Testis (tissue), 3 donors: ENCODE measurements around the gene SLC4A5. TPM values are rescaled to one million over a fixed set of nuclear protein-coding genes. Genes with fewer than 3 reads are reported as not detected.

Experiments used
- DNase-seq: peaks from one replicate; pipeline ENCODE4 v3.0.0-alpha.2; 2019
- H3K27ac ChIP-seq, 2 donors: fragments of 200-600 bp; sonication (generic); one replicate each; pipeline ENCODE4 v1.5.1; 2019
- H3K27me3 ChIP-seq: fragments of 200-600 bp; sonication (generic); one replicate; pipeline ENCODE4 v1.5.1; 2019
- H3K36me3 ChIP-seq: fragments of 200-600 bp; sonication (generic); one replicate; pipeline ENCODE4 v1.5.1; 2017; ENCODE audit warnings: low read depth; ENCODE audit errors: missing control alignments
- H3K4me1 ChIP-seq: fragments of 200-600 bp; sonication (generic); one replicate; pipeline ENCODE4 v1.5.1; 2019
- H3K4me3 ChIP-seq, 2 donors: fragments of 200-600 bp; sonication (generic); one replicate each; pipeline ENCODE4 v1.5.1; 2017 to 2019
- H3K9me3 ChIP-seq: fragments of 200-600 bp; sonication (generic); one replicate; pipeline ENCODE4 v1.5.1; 2017
- POLR2A ChIP-seq: fragments of 450-650 bp; IDR thresholded peaks from one replicate; pipeline ENCODE4 v1.6.1; 2017; ENCODE audit warnings: antibody characterized with exemption, mild to moderate bottlenecking, moderate library complexity
- WGBS, 2 donors: methylation state at CpG; one replicate each; pipeline ENCODE4 v1.1.5; 2018; 5-methylcytosine and 5-hydroxymethylcytosine counted together
- intact Hi-C: fragments of 100-400 bp; cut with DNase I; formaldehyde crosslinking; loops from one replicate; pipeline ENCODE4 v1.15.1; 2023; ENCODE audit warnings: low total_unique reads
- polyA plus RNA-seq: library from polyadenylated mRNA; stranded (reverse); fragments of 350-450 nt; fragmentation: Illumina TruSeq; extraction: RNeasy Lipid Tissue Mini Kit (QIAGEN cat#74804); gene quantifications from one replicate; pipeline ENCODE4 v1.2.3, GENCODE V29; 2014; ENCODE audit warnings: low read depth, low replicate concordance; ENCODE audit not compliant: insufficient read depth
- total RNA-seq, 2 donors: library from RNA; depleted of rRNA; stranded (reverse); fragments of >200 nt; gene quantifications; one replicate each; pipeline ENCODE4 v1.2.3, GENCODE V29; 2016
- TF ChIP-seq, protein P1 (sequence below), 3 experiments: fragments of 450-650 bp in 2 of 3; fragments of 200-600 bp in 1 of 3; sonication (generic) in 1 of 3; IDR thresholded peaks; one replicate each; pipeline ENCODE4 v1.5.1; 2016 to 2019; ENCODE audit warnings: antibody characterized with exemption in 3 of 3, mild to moderate bottlenecking in 2 of 3, moderate library complexity in 1 of 3

Gene SLC4A5
- total and polyA plus RNA-seq, 3 donors from 2014 or later, result 40.3 to 188 (median 113) TPM

DNA sequence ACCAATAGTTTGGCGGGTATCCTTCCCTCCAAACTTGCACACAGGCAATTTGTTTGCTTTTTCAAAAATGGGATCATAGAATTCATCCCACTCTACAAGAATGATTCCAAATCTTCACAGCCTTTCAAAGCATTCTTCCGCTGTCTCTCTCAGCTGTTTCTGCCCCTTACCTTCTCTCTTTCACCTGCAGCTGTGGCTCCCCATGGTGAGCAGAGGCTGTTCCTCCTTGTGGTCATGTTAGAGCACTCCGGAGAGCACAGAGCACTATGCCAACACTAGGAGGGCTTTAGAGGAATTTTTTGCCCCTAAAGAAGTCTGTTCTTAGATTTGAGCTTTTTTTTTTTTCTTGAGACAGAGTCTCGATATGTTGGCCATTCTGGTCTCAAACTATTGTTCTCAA, 114.4 kb downstream of the SLC4A5 start:
- intact Hi-C loops, result no loop called here
- no peak for DNase-seq
- no peak overlapping the region for H3K27ac ChIP-seq
- WGBS, 2 donors, result 95 to 96% methylated on average over 4 of the region's 4 CpGs
- no peaks in the 10 kb centered on the region for H3K27me3 ChIP-seq
- no peak overlapping the region for H3K4me3 ChIP-seq
- no peaks in the 10 kb centered on the region for H3K9me3 ChIP-seq
- H3K36me3 ChIP-seq, result no peaks in the 10 kb centered on the region
- no peaks in the 10 kb centered on the region for H3K4me1 ChIP-seq
- TF ChIP-seq, protein P1, sequence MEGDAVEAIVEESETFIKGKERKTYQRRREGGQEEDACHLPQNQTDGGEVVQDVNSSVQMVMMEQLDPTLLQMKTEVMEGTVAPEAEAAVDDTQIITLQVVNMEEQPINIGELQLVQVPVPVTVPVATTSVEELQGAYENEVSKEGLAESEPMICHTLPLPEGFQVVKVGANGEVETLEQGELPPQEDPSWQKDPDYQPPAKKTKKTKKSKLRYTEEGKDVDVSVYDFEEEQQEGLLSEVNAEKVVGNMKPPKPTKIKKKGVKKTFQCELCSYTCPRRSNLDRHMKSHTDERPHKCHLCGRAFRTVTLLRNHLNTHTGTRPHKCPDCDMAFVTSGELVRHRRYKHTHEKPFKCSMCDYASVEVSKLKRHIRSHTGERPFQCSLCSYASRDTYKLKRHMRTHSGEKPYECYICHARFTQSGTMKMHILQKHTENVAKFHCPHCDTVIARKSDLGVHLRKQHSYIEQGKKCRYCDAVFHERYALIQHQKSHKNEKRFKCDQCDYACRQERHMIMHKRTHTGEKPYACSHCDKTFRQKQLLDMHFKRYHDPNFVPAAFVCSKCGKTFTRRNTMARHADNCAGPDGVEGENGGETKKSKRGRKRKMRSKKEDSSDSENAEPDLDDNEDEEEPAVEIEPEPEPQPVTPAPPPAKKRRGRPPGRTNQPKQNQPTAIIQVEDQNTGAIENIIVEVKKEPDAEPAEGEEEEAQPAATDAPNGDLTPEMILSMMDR (IDR thresholded peaks at IDR 0.05), result no peak
- no peak for TF ChIP-seq POLR2A

DNA sequence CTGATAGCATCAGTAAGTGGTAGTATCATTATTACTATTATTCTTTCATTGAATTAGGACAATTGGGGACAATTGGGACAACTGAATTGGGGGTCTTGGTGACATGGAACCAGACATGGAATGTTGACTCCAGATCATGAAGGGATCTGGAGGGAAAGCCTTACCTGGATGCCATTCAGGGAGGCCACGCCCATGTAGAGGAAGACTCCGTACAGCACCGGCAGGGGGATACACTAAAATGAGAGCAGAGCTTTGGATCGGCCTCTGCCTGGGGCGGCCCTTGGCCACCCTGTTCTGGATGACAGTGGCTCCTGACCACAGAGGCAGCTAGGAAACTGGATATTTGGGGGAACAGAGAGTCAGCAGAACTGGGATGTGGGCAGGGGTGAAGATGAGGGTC, 115.6 kb downstream of the SLC4A5 start:
- no peaks in the 10 kb centered on the region for H3K36me3 ChIP-seq
- no peak overlapping the region for H3K27ac ChIP-seq
- no peaks in the 10 kb centered on the region for H3K9me3 ChIP-seq
- no peak for DNase-seq
- TF ChIP-seq, protein P1 (IDR thresholded peaks at IDR 0.05), result no peak
- no peak for TF ChIP-seq POLR2A
- 89% methylated on average over 5 of the region's 5 CpGs for WGBS, 2 donors
- no peak overlapping the region for H3K4me3 ChIP-seq
- no peaks in the 10 kb centered on the region for H3K4me1 ChIP-seq
- H3K27me3 ChIP-seq, result no peaks in the 10 kb centered on the region
- intact Hi-C loops, result no loop called here

DNA sequence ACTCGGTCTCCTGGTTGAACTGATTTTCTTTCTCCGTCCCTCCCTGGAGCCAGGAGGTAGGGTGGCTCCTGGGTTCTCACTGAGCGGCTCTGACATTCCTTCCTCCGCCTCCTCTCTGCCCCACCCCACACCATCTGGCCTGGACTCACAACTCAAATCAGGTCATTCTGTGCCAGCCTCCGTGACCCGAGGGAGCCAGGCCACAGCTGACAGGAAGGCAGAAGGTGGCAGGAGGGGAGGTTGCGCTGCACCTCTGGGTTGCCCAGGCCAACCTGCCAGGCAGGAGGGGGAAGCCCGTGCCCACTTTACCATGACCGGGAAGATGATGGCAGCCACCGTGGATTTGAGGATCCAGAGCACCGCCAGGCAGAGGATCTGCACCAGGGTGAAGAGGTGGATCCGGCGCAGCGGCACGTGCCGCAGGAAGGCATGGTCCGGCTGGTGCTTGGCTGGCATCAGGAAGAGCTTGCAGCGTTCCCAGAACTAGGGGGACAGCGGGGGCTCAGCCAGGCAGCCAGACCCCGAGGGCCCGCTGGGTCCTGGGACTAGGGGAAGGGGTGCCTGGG, 116.5 kb downstream of the SLC4A5 start:
- no peak overlapping the region for H3K4me3 ChIP-seq
- WGBS, 2 donors, result 88 to 89% methylated on average over 17 to 21 of the region's 21 CpGs
- no peaks in the 10 kb centered on the region for H3K9me3 ChIP-seq
- no peak for DNase-seq
- no peaks in the 10 kb centered on the region for H3K4me1 ChIP-seq
- intact Hi-C loops, result no loop called here
- no peak overlapping the region for H3K27ac ChIP-seq
- no peaks in the 10 kb centered on the region for H3K27me3 ChIP-seq
- TF ChIP-seq, protein P1 (IDR thresholded peaks at IDR 0.05), result no peak
- no peak for TF ChIP-seq POLR2A
- H3K36me3 ChIP-seq, result no peaks in the 10 kb centered on the region

DNA sequence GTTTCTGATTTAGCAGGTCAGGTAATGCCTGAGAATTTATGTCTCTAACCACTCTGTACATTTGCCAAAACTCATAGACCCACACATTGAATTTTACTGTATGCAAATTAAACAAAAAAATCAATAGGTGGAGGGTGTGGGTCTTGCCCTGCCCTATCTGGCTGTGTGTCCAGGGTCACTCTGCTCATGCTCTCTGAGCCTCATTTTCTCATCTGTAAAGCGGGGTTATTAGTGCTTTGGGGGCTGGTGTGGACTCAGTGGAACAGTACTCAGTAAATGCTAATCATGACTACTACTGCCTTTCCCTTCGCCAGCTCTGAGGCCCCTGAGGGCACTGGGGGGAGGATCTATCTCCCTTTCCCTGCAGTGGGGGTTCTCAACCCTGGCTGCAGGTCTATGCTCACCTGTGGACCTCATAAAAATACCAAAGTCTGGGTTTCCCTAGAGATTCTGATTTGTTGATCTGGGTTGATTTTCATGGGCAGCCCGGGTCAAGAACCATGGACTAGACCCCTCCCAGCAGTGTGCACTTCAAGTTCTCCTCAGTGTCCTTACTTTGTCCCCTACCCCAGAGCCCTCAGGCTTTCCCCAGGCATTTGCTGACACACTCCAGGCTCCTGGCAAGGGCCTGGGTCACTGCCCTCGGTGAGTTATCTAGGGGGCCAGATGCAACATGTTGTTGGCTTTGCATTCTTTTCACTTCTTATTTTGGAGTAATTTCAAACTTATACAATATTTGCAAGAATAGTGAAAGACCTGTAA, 117.3 kb downstream of the SLC4A5 start:
- H3K4me3 ChIP-seq, result no peak overlapping the region
- TF ChIP-seq POLR2A, result no peak
- TF ChIP-seq, protein P1 (IDR thresholded peaks at IDR 0.05), result no peak
- H3K9me3 ChIP-seq, result no peaks in the 10 kb centered on the region
- intact Hi-C loops, result no loop called here
- H3K36me3 ChIP-seq, result no peaks in the 10 kb centered on the region
- no peak overlapping the region for H3K27ac ChIP-seq
- 80 to 85% methylated on average over 4 of the region's 4 CpGs for WGBS, 2 donors
- no peak for DNase-seq
- no peaks in the 10 kb centered on the region for H3K27me3 ChIP-seq
- no peaks in the 10 kb centered on the region for H3K4me1 ChIP-seq
